Measurements from ENCODE around the gene SCAF11.

SCAF11 gene

GRCh38 chr12:45914090-45914489 lies 76.3 kb downstream of the SCAF11 start:
- no peak for DNase-seq

- DNase-seq: no peak
These were observed 76.7 kb downstream of the SCAF11 start for GRCh38 chr12:45913631-45914030.

DNA sequence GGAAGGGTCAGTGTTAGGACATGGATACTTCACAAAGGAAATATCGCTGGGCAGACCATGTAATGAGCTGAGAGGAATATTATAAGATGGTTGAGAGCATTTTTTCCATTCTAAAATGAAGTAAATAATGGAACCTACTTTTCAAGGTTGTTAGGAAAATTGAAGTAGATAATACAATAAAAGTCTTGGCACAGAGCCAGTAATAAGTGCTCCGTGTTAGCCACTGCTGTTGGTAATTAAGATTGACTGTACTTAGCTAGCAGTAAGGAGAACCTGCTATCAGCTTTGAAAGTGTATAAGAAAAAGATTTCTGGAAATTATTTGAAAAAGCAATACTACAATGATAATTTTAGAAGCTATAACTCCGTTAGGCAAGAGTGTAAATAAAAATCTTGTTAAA lies 77.6 kb downstream of the SCAF11 start:
- DNase-seq: no peak

- DNase-seq: no peak
These were observed 81.2 kb downstream of the SCAF11 start for GRCh38 chr12:45909041-45909713.

DNA sequence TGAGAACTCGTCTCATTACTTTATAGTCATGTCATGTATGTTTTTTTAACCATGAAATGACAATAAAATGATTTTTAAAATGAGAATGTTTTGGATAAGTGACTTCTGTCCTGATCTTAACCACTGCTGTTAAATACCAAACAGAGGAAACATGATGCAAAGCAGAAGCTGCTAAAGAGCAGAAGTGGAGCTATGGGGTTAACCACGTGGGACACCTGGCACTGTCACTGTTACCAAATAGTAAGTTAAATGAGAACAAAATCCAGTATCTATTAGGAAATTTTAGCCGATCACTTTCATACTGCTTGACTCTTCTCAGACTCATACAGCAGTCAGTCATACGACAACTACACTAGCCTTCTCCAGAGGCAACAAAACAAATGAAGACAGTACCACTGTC lies 82.4 kb downstream of the SCAF11 start:
- DNase-seq: no peak

- no peak for DNase-seq
These were observed 92.3 kb downstream of the SCAF11 start for GRCh38 chr12:45898094-45898493.

- DNase-seq: no peak
These were observed 94.4 kb downstream of the SCAF11 start for GRCh38 chr12:45895961-45896360.

GRCh38 chr12:45893240-45893639 lies 97.1 kb downstream of the SCAF11 start:
- no peak for DNase-seq

DNA sequence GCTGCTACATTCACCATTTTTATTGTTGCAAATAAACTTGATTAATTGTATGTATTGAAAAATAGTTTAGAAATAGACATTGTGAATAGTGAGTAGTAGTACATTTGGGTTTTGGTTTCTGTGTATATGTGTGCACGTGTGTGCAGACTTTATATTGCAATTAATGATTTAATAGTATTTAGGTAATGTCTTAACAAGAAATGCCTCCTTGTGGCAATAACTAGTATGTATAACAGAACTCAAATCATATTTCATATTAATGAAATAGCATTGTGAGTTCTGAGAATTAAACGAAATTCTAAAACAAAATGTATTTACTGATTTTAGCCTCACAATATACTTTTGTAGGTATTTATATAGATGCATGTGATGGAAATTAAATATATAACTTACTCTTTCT lies 100.1 kb downstream of the SCAF11 start:
- no peak for DNase-seq

DNA sequence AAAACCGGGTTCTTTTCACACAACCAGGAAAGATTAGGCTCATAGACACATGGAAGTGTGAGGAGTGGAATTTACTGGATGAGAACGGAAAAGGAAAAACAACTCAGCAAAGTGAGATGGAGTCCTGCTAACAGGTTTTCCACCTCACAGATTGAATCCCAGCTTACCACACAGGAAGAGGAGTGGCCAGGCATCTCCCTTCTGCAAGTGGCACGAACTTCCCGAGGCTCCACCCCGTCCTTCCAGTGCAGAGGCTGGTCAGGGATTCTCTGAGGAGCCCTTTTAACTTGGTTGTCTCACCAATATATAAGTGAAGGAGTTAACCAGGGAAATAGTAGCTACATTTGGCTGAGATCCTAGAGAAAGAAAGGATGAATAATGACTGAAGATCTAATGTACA lies 102.8 kb downstream of the SCAF11 start:
- no peak for DNase-seq

DNA sequence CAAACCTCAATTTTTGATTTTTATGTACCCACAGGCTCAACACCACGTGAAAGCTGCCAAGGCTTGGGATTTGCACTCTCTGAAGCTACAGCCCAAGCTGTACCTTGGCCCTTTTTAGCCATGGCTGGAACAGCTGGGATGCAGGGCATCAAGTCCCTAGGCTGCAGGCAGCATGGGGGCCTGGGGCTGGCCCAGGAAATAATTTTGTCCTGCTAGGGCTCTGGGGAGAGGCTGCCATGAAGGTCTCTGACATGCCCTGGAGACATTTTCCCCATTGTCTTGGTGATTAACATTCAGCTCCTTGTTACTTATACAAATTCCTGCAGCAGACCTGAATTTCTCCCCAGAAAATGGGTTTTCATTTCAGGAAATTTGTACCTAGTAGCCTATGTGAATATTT lies 103.7 kb downstream of the SCAF11 start:
- no peak for DNase-seq

DNA sequence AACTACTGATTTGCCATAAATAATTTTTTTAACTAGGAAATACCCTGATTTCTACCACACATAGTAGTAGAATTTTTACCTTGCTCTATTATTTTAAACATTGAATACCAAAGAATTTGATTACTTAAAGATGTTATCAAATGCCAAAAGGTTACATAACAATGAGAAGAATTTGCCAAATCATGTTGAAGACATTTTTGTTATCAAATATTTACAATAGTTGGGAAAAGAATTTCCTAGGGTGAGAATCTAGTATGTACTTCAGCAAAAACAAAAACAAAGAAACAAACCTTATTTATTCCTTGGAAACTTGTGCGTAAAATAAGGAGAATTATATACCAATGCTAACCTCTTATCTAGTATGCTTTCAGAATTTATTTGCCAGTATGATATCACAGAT lies 107.2 kb downstream of the SCAF11 start:
- DNase-seq: no peak

DNA sequence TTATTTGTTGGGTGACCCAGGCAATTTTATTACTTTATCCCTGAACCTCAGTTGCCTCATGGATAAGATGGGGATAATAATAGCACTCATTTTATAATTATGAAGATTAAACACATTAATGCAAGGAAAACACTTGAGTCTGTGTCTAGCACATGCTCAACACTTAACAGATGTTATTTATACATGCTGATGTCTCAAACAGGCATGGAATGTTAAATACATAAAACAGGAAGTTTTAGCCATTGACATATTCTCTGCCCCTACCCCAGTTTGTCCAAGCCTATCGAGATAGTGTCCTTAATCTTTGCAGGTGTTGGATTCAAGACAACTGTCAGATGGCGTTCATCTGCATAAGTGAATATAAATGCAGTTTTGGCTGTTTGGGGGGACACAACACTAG lies 109.8 kb downstream of the SCAF11 start:
- no peak for DNase-seq

DNA sequence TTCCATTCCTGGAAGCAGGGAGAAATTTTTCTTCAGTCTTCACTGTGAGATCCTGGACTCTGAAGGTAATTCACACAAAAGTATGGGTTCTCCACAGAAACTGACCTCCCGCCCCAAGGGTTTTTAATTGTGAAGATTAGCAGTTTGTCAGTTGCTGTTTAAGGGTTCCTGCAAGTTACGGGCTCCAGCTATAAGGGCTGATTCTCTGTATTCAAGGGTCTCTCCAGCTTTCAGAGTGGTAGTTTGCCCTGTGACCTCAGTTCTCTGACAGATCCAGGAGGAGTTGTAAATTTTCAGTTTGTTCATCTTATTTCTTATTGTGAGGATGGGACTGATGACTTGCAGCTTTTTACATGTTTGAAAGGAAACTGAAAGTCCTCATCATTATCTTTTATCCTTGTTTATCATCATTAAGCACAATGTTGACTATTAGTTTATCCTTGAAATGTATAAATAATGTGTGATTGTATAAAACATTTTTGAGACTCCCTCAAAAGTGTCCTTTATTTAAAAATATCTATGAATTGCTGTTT lies 110.9 kb downstream of the SCAF11 start:
- no peak for DNase-seq

GRCh38 chr12:45878630-45879255 lies 111.6 kb downstream of the SCAF11 start:
- DNase-seq: no peak

- DNase-seq: no peak
These were observed 113.3 kb downstream of the SCAF11 start for GRCh38 chr12:45877069-45877468.

GRCh38 chr12:45872446-45872845 lies 117.9 kb downstream of the SCAF11 start:
- DNase-seq: no peak
